K562 treated with DMSO at 1 percent for 4 hours (cell line): ENCODE results near the gene LCNL1. TPM values are rescaled to one million over a fixed set of nuclear protein-coding genes. Genes with fewer than 3 reads are reported as not detected.

Source experiments
- total RNA-seq: library from RNA; unstranded; fragments of 300-600 nt; gene quantifications from 2 replicates; pipeline ENCODE4 v1.2.3, GENCODE V29; 2022; ENCODE audit not compliant: insufficient read depth

The LCNL1 gene
- total RNA-seq = not detected in 2 replicates

GRCh38 chr9:136982232-136983051, at the start of gene LCNL1:
Gene LCNL1, plus strand, starts transcription at chr9:136982993. Its CDS starts 594 bp downstream, at chr9:136983587.

GRCh38 chr9:136944519-136945332, 38.1 kb upstream of the LCNL1 start, which contains the start of the genes C8G and FBXW5:
Gene C8G, plus strand, starts transcription at chr9:136945243. Its CDS starts 78 bp downstream, at chr9:136945321.
Gene FBXW5, minus strand, starts transcription at chr9:136944738. Its CDS starts 655 bp downstream, at chr9:136944083.

GRCh38 chr9:136951541-136952320, 31.1 kb upstream of the LCNL1 start, which contains the start of gene LCN12:
Gene LCN12, plus strand, starts transcription at chr9:136952273. Its CDS starts 55 bp downstream, at chr9:136952328.

GRCh38 chr9:136977223-136977622, 5.6 kb upstream of the LCNL1 start, which contains the start of gene PTGDS:
Gene PTGDS, plus strand, starts transcription at chr9:136977504. Its CDS starts 75 bp downstream, at chr9:136977579.

GRCh38 chr9:136991993-136992818, 9.4 kb downstream of the LCNL1 start, which contains the start of gene PAXX:
Gene PAXX, plus strand, starts transcription at chr9:136992422. Its CDS starts 22 bp downstream, at chr9:136992444.

GRCh38 chr9:136996361-136997292, 13.8 kb downstream of the LCNL1 start, which contains the start of gene CLIC3:
Gene CLIC3, minus strand, starts transcription at chr9:136996568. Its CDS starts 25 bp downstream, at chr9:136996543.

DNA sequence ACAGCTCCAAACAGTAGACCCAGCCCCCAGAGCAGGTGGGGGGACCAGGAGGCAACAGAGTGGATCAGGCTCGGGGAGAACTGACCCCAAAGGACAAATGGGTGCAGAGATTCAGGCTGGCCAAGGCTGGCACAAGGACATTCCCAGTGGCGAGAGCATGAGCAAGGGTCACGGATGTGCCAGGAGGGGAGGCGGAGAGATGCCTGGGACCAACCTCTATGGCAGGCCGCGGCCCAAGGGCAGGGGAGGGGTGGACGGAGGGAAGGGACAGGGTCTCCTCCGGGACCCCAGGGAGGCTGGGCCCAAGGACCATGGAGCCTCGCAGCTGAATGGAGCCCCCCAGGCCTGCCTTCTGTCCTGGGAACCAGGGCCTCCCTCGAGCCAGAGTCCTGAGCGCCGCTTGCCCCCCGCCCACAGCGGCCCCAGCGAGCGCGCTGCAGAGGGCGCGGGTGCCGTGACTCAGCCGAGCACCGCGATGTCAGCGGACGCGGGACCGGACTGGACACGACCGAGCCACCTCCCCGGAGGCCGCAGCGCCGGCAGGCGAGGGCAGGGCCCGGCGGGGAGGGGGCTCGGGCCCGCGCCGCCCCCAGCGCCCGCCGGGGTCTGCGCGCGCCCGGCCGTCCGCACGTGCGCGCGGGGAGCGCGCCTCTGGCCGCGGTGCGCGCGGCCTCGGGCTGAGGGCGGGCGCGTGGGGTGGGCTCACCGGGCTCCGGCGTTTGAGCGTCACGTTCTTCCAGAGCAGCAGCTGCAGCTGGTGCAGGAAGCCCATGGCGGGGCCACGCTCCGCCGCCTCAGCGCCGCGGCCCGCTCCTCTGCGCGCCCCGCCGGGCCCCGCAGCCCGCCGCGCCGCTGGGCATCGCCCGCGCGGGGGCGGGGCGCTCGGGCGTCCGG, 44.8 kb downstream of the LCNL1 start, which contains the start of gene ABCA2:
TSS of gene ABCA2 (minus strand) at position 869 of the 894 bp plus-strand sequence. CDS start at position 772, 97 bp downstream.

DNA sequence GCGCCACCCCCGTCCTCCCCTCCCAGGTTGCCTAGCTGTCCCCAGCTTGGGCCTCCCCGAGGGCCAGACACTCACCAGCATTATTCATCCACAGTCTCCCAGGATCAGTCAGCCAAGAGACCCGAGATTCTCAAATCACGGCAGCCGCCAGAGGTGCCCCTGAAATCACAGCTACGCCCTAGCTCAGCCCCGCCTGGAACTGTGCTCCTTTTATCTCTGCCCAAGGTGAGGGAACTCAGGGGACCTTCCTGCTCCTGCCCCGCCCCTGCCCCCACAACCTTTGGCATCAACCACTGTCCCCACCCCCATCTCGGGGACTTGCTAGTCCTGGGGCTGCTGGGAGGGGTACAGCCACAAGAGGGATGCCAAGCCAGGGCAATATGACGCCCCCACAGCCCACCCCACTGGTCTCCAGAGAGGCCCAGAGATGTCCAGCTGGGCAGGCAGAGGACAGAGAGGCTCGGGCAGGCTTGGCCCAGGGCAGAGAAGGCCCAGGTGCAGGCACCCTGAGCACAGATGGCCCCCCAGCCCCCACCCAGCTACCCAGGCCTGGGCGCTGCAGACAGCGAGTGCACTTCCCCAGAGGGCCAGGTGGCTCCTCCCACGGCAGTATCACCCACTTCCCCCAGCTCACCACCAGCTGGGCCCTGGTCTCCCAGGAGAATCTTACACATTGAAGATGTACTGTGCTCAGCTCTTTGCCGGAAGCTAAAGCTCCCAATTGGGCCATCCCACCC, 49.3 kb downstream of the LCNL1 start, which contains the start of gene FUT7:
TSS of gene FUT7 (minus strand) at position 185 of the 737 bp plus-strand sequence. CDS start at position 88, 97 bp downstream.

Other genes with a start within 250 kb of the LCNL1 start
- gene LCN10, start 240.1 kb upstream of the LCNL1 start, total RNA-seq = not detected in 2 replicates
- not detected in 2 replicates for gene LCN6, start 234.5 kb upstream of the LCNL1 start, total RNA-seq
- not detected in 2 replicates for gene LCN8, start 224.8 kb upstream of the LCNL1 start, total RNA-seq
- not detected in 2 replicates for gene LCN15, start 218.5 kb upstream of the LCNL1 start, total RNA-seq
- 67.9 and 75.8 TPM in 2 replicates for gene TMEM141, start 191.6 kb upstream of the LCNL1 start, total RNA-seq
- gene CCDC183, start 186.7 kb upstream of the LCNL1 start, total RNA-seq = 0.75 and 2.6 TPM in 2 replicates
- gene RABL6, start 175.0 kb upstream of the LCNL1 start, total RNA-seq = 163 and 183 TPM in 2 replicates
- gene AJM1, start 140.5 kb upstream of the LCNL1 start, total RNA-seq = 9.6 and 13.9 TPM in 2 replicates
- 165 and 171 TPM in 2 replicates for gene PHPT1, start 133.6 kb upstream of the LCNL1 start, total RNA-seq
- gene MAMDC4, start 130.6 kb upstream of the LCNL1 start, total RNA-seq = 4.1 and 4.7 TPM in 2 replicates
- 705 and 763 TPM in 2 replicates for gene EDF1, start 116.7 kb upstream of the LCNL1 start, total RNA-seq
- gene TRAF2, start 96.5 kb upstream of the LCNL1 start, total RNA-seq = 23.8 and 25.2 TPM in 2 replicates
- 148 and 151 TPM in 2 replicates for gene FBXW5, start 38.3 kb upstream of the LCNL1 start, total RNA-seq
- gene C8G, start 37.8 kb upstream of the LCNL1 start, total RNA-seq = not detected in 2 replicates
- not detected in 2 replicates for gene LCN12, start 30.7 kb upstream of the LCNL1 start, total RNA-seq
- gene PTGDS, start 5.5 kb upstream of the LCNL1 start, total RNA-seq = 6.1 and 15.4 TPM in 2 replicates
- 89.0 and 89.2 TPM in 2 replicates for gene PAXX, start 9.4 kb downstream of the LCNL1 start, total RNA-seq
- gene CLIC3, start 13.6 kb downstream of the LCNL1 start, total RNA-seq = 2.0 TPM in 1 of 2 replicates, not detected in the other
- gene ABCA2, start 45.2 kb downstream of the LCNL1 start, total RNA-seq = 14.1 and 26.4 TPM in 2 replicates
- gene FUT7, start 49.1 kb downstream of the LCNL1 start, total RNA-seq = not detected in 2 replicates
- 0.52 and 1.0 TPM in 2 replicates for gene NPDC1, start 63.2 kb downstream of the LCNL1 start, total RNA-seq
- not detected in 2 replicates for gene ENTPD2, start 71.1 kb downstream of the LCNL1 start, total RNA-seq
- gene SAPCD2, start 87.6 kb downstream of the LCNL1 start, total RNA-seq = 27.1 and 30.1 TPM in 2 replicates
- 9.4 and 14.1 TPM in 2 replicates for gene UAP1L1, start 94.5 kb downstream of the LCNL1 start, total RNA-seq
- gene MAN1B1, start 104.0 kb downstream of the LCNL1 start, total RNA-seq = 37.3 and 38.9 TPM in 2 replicates
- 228 and 246 TPM in 2 replicates for gene DPP7, start 131.7 kb downstream of the LCNL1 start, total RNA-seq
- gene GRIN1, start 156.2 kb downstream of the LCNL1 start, total RNA-seq = not detected in 2 replicates
- gene LRRC26, start 187.1 kb downstream of the LCNL1 start, total RNA-seq = not detected in 2 replicates
- gene TMEM210, start 189.1 kb downstream of the LCNL1 start, total RNA-seq = not detected in 2 replicates
- 32.5 and 40.5 TPM in 2 replicates for gene ANAPC2, start 205.6 kb downstream of the LCNL1 start, total RNA-seq
- 203 and 207 TPM in 2 replicates for gene SSNA1, start 205.7 kb downstream of the LCNL1 start, total RNA-seq
- 26.9 and 34.8 TPM in 2 replicates for gene TPRN, start 217.7 kb downstream of the LCNL1 start, total RNA-seq
- 35.0 and 40.6 TPM in 2 replicates for gene TMEM203, start 222.7 kb downstream of the LCNL1 start, total RNA-seq
- 23.0 and 25.4 TPM in 2 replicates for gene NDOR1, start 222.7 kb downstream of the LCNL1 start, total RNA-seq
- 6.2 and 6.7 TPM in 2 replicates for gene RNF208, start 239.2 kb downstream of the LCNL1 start, total RNA-seq
- 1.1 TPM in 1 of 2 replicates, not detected in the other for gene CYSRT1, start 242.2 kb downstream of the LCNL1 start, total RNA-seq
- gene RNF224, start 244.5 kb downstream of the LCNL1 start, total RNA-seq = 0.99 TPM in 1 of 2 replicates, not detected in the other
- gene SLC34A3, start 247.9 kb downstream of the LCNL1 start, total RNA-seq = not detected in 2 replicates